ENCODE measurements around the gene LRP1B.

GRCh38 chr2:140998017-140998416 is 1132.8 kb downstream of the LRP1B start:
- TF ChIP-seq ZNF512 (CRISPR knock-in tag; IDR thresholded peaks at IDR 0.05; ENCODE audit: borderline replicate concordance) (no peak), CTCF (IDR thresholded peaks at IDR 0.05) (no peak), ESRRA (CRISPR knock-in tag; IDR thresholded peaks at IDR 0.05; ENCODE audit: borderline replicate concordance) (no peak), IRF1 (CRISPR knock-in tag; IDR thresholded peaks at IDR 0.05) (no peak), MAX (CRISPR knock-in tag; IDR thresholded peaks at IDR 0.05) (no peak), ZSCAN18 (CRISPR knock-in tag; IDR thresholded peaks at IDR 0.05) (no peak), NFATC4 (CRISPR knock-in tag; IDR thresholded peaks at IDR 0.05) (no peak), SP1 (CRISPR knock-in tag; conservative IDR thresholded peaks at IDR 0.05) (no peak)

Data from WTC11 (cell line).